ENCODE data around the gene UGT1A8. TPM values are rescaled to one million over a fixed set of nuclear protein-coding genes. Genes with fewer than 3 reads are reported as not detected.
"Not testable (repeated sequence)": the region's sequence is repeated elsewhere in the genome, so short reads cannot be mapped to it uniquely, and the experiment has no call there.

The UGT1A8 gene
- total RNA-seq, 4 donors from 2014 or later: not detected

DNA sequence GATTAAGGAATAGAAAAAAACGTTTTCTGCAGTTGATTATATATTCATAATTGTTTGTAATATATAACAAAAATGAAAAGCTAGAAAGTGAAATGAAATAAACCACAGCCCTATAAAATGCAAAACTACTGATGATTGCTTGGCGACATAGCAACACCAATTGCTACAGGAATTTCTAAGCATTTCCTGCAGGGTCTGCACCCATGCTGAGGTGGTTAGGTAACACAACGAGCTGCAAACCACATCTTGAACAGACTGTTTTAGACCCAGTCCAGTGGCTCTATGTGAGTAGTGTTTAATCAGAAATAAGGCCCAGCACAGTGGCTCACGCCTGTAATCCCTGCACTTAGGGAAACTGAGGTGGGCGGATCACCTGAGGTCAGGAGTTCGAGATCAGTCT, 37.1 kb downstream of the UGT1A8 start:
- TF ChIP-seq POLR2AphosphoS5 (IDR thresholded peaks at IDR 0.05) (no peak), EP300 (IDR thresholded peaks at IDR 0.05) (no peak), POLR2A (IDR thresholded peaks at IDR 0.05; ENCODE audit: low read depth) (no peak), CTCF (IDR thresholded peaks at IDR 0.05) (no peak)
- Histone ChIP-seq H3K27me3 (peaks cover 0 to 11% (median 0%) of the 10 kb centered on the region in 4 donors), H3K4me3 (no peak overlapping the region), H3K27ac (replicated peaks in 1 of 4) (no peak overlapping the region), H3K36me3 (no peaks in the 10 kb centered on the region), H3K4me1 (no peaks in the 10 kb centered on the region), H3K9me3 (no peaks in the 10 kb centered on the region)
- DNase-seq (ENCODE audit: extremely low spot score): no peak
- WGBS: 74% methylated on average over 6 of the region's 6 CpGs
- intact Hi-C loops (cut with DNase I): no loop called here

GRCh38 chr2:233655043-233655442, 37.6 kb downstream of the UGT1A8 start:
- H3K9me3 ChIP-seq: no peaks in the 10 kb centered on the region
- no peak overlapping the region for H3K27ac ChIP-seq (replicated peaks in 1 of 4)
- DNase-seq (ENCODE audit: extremely low spot score): no peak
- no peak for TF ChIP-seq EP300 (IDR thresholded peaks at IDR 0.05)
- no peak for TF ChIP-seq CTCF (IDR thresholded peaks at IDR 0.05)
- no peak for TF ChIP-seq POLR2A (IDR thresholded peaks at IDR 0.05; ENCODE audit: low read depth)
- no peak for TF ChIP-seq POLR2AphosphoS5 (IDR thresholded peaks at IDR 0.05)
- no peak overlapping the region for H3K4me3 ChIP-seq
- peaks cover 0 to 8% (median 0%) of the 10 kb centered on the region in 4 donors for H3K27me3 ChIP-seq
- H3K4me1 ChIP-seq: no peaks in the 10 kb centered on the region
- no peaks in the 10 kb centered on the region for H3K36me3 ChIP-seq
- intact Hi-C loops (cut with DNase I): no loop called here
- 29% methylated on average over 1 of the region's 1 CpG for WGBS

- DNase-seq (ENCODE audit: extremely low spot score); H3K4me3 ChIP-seq; intact Hi-C loops (cut with DNase I): not testable (repeated sequence)
These were observed 38.5 kb downstream of the UGT1A8 start for GRCh38 chr2:233655943-233656342.

DNA sequence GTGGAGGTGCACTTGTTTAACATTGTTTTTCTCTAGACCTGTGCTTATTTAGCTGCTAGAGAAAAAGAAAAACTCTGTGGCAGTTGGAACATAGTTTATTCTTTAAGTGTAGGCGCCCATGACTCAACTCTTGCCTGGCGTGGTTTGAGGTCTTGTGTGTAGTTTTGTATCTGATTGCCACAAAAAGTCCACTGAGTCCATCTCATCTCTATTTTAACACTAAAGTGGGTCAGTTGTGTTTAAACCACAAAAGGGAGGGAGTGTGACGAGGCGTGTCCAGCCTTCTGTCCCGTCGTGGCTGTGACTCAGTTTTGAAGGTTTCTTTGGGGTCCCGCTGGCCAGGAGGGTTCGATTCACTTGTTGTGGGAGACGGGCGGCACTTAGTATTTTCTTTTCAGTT, 39.0 kb downstream of the UGT1A8 start:
- Histone ChIP-seq H3K27me3 (no peaks in the 10 kb centered on the region), H3K36me3 (no peaks in the 10 kb centered on the region), H3K4me1 (no peaks in the 10 kb centered on the region), H3K27ac (replicated peaks in 1 of 4) (no peak overlapping the region), H3K9me3 (no peaks in the 10 kb centered on the region), H3K4me3 (no peak overlapping the region)
- TF ChIP-seq POLR2AphosphoS5 (IDR thresholded peaks at IDR 0.05) (no peak), CTCF (IDR thresholded peaks at IDR 0.05) (no peak), EP300 (IDR thresholded peaks at IDR 0.05) (no peak), POLR2A (IDR thresholded peaks at IDR 0.05; ENCODE audit: low read depth) (no peak)
- 80% methylated on average over 10 of the region's 10 CpGs for WGBS
- intact Hi-C loops (cut with DNase I): no loop called here
- no peak for DNase-seq (ENCODE audit: extremely low spot score)

More at GRCh38 chr2:233655943-233656342, 38.5 kb downstream of the UGT1A8 start:
- H3K9me3 ChIP-seq; H3K4me1 ChIP-seq; H3K27me3 ChIP-seq; H3K27ac ChIP-seq (replicated peaks in 1 of 4); H3K36me3 ChIP-seq: not testable (repeated sequence)
- 93% methylated on average over 3 of the region's 3 CpGs for whole genome bisulfite sequencing

DNA sequence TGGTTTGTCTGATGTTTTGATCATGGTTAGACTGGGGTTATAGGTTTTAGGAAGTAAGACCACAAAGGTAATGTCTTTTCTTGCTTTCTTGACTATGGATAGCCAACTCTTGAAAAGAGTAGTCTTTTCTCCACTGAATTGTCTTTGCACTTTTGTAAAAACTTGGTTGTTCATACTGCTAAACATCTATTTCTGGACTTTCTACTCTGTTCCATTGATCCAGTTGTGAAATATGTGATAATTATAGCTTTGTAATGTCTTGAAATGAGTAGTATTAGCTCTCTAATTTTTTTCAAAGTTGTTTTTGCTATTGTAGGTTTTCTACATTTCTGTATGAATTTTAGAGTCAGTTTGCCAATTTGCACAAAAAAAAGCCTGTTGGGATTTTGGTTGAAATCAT, 41.2 kb downstream of the UGT1A8 start:
- no peaks in the 10 kb centered on the region for H3K4me1 ChIP-seq
- no peak overlapping the region for H3K27ac ChIP-seq (replicated peaks in 1 of 4)
- H3K27me3 ChIP-seq: no peaks in the 10 kb centered on the region
- no peak for DNase-seq (ENCODE audit: extremely low spot score)
- no peaks in the 10 kb centered on the region for H3K36me3 ChIP-seq
- TF ChIP-seq POLR2AphosphoS5 (IDR thresholded peaks at IDR 0.05) (no peak), EP300 (IDR thresholded peaks at IDR 0.05) (no peak), POLR2A (IDR thresholded peaks at IDR 0.05; ENCODE audit: low read depth) (no peak), CTCF (IDR thresholded peaks at IDR 0.05) (no peak)
- intact Hi-C loops (cut with DNase I): no loop called here
- H3K4me3 ChIP-seq: no peak overlapping the region
- H3K9me3 ChIP-seq: no peaks in the 10 kb centered on the region

All from esophagus muscularis mucosa (tissue), 4 donors.